Measurements from ENCODE around the gene CD7.

The CD7 gene

DNA sequence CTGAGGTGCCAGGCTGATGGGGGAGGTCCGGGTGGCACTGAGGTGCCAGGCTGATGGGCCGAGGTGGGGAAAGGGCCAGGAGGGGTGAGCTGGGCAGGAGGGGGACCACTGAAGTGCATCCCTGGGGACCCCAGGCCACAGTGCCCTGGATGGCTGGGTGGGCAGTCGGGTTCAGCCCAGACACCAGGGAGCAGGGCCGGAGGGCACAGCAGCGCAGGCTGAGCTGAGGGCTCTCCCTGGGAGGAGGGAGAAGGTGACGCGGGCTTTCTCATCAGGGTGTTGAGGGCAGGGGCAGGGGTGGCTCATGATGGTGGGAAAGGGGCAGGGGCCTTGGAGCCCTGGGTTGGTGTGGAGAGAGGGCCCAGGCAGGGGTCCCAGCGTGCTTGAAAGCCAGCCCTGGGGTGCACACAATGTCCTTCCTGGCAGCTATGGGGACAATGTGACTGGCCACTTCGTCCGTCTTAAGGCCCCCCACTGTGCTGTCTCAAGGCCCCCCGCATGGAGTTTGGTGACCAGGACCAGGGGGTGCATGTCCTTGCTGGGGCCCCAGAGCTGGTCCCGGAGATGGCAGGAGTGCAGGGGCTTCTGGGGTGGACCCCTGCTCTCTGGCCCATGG is 16.0 kb downstream of the CD7 start:
- no peak for DNase-seq (ENCODE audit: extremely low spot score, insufficient read length, low read depth)
- no peak for FAIRE-seq

DNA sequence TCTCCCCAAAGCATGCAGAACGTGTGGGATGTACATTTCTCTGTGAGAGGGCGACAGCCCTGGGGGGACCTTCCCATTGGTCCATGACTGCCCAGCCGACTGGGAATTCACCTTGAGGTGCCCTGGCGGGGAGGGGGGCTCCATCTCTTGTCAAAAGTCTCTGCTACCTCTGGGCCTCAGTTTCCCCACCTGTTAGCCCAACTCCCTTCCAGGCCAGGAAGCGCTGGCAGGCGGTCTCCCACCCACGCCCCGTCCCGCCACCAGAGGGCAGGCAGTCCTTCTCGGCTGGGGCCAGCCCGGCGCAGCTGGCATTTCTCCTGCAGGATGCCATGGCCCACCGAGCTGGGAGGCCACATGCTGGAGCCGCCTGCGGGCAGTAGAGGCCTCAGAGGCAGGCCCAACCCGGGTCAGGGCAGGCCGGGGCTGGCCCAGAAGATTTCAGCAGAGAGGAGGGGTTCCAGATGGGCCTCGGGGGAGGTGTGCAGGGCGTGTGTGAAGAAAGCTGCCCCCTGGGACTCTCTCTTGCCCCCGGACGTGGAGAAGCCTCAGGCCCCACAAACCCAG is 16.6 kb downstream of the CD7 start:
- no peak for FAIRE-seq

DNA sequence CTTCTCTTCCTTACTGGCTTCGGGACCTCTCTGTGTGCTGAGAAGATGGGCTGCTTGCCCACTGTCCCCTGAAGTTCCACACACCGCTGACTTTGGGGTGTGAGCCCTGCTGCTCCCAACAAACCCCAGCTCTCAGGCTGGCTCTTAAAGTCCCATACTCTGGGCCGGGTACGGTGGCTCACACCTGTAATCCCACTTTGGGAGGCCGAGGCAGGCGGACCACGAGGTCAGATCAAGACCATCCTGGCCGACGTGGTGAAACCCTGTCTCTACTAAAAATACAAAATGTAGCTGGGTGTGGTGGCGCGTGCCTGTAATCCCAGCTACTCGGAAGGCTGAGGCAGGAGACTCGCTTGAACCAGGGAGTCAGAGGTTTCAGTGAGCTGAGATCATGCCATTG is 17.2 kb downstream of the CD7 start:
- FAIRE-seq (no peak), DNase-seq (ENCODE audit: extremely low spot score, insufficient read length, low read depth) (no peak)

More for the DNA sequence above, 16.6 kb downstream of the CD7 start:
- no peak for DNase-seq (ENCODE audit: extremely low spot score, insufficient read length, low read depth)

DNA sequence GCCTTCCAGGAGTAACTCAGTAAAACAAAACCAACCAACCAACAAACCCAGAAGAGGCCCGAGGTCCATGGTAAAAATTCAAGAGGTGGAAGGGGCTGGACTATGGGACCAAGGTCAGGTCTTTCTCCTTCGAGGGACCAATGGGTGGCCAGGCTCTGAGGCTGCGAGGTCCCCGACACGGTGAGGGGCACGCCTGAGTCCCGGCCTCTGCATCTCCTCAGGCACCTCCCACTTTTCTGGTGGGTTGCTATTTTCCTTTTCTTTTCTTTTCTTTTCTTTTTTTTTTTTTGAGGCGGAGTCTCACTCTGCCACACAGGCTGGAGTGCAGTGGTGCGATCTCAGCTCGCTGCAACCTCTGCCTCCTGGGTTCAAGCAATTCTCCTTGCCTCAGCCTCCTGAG is 18.0 kb downstream of the CD7 start:
- FAIRE-seq: no peak
- DNase-seq (ENCODE audit: extremely low spot score, insufficient read length, low read depth): no peak

DNA sequence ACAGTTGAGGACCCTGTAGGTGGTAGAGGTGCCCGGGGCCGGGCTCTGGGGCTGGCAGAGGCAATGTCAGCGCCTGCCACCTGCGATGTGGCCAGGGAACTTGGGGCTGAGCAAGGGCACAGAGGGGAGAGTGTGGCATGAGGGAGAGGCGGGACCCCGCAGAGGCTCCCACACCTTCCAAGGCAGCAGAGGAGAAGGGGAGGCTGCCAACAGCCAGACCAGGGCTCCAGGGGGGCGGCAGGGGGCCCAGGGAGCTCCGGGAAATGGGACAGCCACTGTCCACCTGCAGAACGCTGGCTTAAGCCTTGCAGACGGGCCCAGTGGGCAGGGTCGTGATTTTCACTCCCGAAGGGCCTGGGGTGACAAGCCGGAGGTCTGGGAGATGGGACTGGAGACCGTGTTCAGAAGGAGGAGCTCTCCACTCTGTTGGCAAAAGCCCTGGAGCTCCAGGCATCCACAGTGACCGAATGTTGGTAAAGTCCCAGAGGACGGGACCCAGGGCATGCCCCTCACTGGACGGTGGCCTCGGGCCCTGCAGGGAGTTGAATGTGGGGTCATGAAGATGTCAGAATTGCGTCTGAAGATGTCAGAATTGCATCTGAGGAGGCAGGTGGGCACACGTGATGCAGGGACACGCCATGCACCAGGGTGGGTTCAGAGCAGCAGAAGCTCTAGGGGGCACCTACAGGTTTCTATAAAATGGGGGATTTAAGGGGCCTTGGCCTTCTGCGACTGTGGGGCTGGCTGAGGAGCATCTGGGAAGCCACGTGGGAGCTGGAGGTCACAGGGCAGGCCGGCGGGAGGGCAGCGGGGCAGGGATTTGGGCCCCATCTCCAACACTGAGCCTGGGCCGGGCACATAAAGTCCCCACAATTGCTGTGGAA is 18.6 kb downstream of the CD7 start:
- no peak for DNase-seq (ENCODE audit: extremely low spot score, insufficient read length, low read depth)
- no peak for FAIRE-seq

DNA sequence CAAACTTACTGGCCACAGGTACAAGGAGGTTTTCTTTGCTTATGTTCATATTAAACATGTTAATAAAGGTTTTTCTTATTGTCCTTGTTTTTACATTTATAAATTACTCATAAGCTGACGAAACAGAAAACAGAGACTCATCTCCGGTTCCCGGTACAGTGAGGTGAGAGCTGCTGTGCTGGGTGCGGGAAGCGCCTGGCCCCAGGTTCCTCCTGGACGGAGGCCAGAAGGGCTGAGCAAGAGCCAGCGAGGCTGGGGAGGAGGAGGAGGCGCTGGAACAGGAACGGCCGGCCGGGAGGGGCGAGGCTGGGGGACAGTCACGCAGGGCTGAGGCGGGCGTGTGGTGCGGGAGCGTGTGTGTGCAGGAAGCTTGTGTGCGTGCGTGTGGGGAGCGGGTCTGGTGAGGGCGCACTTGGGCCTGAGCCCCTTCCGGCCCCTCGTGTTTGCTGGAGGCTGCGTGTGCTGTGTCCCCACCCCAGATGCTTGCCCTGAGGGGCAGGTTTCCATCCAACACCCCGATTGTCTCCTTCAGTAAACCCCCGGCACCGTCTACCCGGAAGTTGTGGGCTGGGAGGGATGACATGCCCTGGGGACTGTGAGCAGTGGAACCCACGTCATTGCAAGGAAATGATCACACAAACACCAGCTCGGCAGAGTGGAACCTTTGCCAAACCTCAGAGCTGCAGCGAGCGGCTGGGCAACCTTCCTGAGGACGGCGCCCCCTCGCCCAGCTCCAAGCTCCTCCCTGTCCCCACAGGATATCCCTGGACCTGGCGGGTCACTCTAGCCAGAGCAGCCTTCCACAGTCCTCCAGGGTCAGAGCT is 19.5 kb downstream of the CD7 start:
- peak; percentile 93 for FAIRE-seq

DNA sequence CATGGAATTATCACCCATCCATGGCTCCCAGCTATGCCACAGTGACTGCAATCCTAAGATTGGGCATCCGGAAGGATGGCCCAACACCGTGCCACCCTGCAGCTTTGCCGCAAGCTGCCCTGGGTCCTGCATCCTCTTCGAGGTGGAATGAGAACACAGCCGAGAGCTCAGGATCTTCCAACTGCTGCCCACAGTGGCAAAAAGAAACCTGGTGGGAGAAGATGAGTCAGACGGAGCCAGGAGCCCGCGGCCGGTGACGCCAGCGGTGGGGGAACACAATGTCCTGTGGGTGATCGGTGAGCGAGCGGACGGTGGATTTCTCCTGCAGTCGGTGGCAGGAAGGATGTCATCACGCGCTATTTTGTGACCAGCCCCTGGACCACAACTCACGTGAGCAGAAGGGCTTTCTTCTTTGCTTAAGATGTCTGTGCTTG is 20.1 kb downstream of the CD7 start:
- no peak for FAIRE-seq
- DNase-seq (ENCODE audit: extremely low spot score, insufficient read length, low read depth): no peak

More for the DNA sequence above, 19.5 kb downstream of the CD7 start:
- DNase-seq (ENCODE audit: extremely low spot score, insufficient read length, low read depth): peak; percentile 76

- FAIRE-seq: no peak
- DNase-seq (ENCODE audit: extremely low spot score, insufficient read length, low read depth): no peak
Observed at GRCh38 chr17:82296511-82297279, 20.7 kb downstream of the CD7 start.

- no peak for FAIRE-seq
Observed at GRCh38 chr17:82295472-82295814, 22.0 kb downstream of the CD7 start.

DNA sequence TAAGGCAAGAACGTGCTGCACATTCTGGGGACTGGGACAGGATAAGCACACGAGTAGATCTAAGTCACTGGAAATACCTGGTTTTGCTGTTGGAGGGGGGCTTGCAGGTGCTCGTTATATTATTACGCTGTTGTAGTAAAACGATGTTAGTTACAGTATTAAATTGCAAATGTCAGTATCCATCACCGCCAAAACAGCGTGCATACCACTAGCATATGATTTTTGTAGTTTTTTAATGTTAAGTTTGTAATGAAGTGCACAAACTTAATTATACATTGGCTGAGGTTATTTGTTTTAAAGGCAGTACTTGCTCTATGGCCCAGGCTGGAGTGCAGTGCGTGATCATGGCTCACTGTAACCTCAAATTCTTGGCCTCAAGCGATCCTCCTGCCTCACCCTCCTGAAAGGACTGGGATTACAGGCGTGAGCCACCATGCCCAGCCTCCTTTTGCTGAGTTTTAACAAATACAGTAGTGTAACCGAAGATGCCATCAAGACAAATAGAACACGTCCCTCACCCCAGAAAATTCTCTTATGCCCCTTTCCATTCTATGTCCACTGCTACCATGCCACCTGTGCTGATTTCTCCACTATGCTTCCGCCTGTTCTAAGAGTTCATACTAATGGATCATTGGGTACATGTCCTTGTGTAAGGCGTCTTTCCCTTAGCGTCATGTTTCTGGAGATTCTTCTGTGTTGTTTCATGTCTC is 23.2 kb downstream of the CD7 start:
- no peak for DNase-seq (ENCODE audit: extremely low spot score, insufficient read length, low read depth)
- no peak for FAIRE-seq

More at GRCh38 chr17:82295472-82295814, 22.0 kb downstream of the CD7 start:
- no peak for DNase-seq (ENCODE audit: extremely low spot score, insufficient read length, low read depth)

DNA sequence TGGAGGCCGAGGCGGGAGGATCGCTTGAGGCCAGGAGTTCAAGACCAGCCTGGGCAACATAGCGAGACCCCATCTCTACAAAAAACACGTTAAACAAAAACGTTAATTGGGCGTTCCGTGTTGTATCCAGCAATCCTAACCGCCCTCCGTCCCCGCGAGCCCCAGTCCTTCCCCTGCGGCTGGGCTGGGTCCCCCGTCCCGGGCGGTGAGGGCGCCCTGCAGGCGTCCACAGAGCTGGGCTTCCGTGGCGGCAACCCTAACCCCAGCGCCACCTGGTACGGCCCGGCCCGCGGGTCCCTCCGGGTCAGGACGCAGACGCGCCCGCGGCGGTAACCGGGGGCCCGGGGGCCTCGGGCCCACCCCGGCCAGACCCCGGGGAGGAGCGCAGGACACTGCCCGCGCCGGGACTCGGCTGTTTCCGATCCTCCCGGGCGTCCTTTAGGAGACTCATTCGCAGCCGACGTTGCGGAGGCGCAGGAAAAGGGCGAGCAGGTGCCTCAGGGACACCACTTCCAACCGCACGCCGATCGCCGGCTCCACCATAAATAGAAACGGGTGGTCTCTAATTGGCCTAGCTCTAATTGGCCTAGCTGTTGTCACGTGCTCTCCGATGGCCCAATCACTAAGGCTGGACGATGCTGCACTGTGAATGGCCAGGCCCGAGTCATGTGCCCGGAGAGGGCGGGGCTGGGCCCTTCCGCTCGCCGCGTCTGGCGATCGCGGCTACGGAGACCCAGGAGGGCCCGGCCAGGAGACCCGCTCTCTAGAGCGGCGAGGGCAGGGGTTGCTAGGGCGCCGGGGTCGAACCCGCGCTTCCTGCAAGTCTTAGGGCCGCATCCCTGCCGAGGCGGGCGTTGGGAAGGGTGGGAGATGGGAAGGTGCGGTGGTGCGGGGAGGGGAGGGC is 24.9 kb downstream of the CD7 start:
- DNase-seq (ENCODE audit: extremely low spot score, insufficient read length, low read depth) (peak; percentile 99), FAIRE-seq (peak; percentile 97)

DNA sequence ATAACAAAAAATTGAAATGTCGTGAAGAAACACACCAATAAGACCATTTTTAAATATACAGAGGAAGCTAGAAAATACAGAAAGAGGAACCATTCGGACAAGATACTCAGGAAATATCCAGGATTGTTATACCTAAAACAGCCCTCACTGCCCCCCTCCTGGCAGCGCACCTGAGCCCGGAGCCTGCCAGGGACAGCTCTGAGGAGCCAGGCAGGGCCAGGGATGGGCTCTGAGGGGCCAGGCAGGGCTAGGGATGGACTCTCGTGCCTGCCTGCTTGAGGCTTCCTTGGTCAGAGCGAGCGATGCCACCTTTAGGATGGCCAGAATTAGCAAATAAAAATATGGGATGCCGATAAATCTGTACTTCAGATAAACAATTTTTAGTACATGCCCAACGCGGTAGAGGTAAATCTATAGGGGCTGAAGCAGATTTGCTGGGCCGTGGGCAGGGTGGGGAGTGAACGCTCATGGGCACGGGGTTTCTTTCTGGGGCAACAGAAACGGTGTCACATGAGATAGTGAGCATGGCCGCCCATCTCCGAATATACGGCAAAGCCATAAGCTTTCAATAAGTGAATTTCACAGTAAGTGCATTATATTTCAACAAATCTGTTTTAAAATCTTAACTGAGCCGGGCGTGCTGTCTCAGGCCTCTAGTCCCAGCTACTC is 25.7 kb downstream of the CD7 start:
- no peak for FAIRE-seq

GRCh38 chr17:82287868-82288801 is 29.3 kb downstream of the CD7 start:
- FAIRE-seq (no peak), DNase-seq (ENCODE audit: extremely low spot score, insufficient read length, low read depth) (no peak)

More for the DNA sequence above, 25.7 kb downstream of the CD7 start:
- DNase-seq (ENCODE audit: extremely low spot score, insufficient read length, low read depth): no peak

DNA sequence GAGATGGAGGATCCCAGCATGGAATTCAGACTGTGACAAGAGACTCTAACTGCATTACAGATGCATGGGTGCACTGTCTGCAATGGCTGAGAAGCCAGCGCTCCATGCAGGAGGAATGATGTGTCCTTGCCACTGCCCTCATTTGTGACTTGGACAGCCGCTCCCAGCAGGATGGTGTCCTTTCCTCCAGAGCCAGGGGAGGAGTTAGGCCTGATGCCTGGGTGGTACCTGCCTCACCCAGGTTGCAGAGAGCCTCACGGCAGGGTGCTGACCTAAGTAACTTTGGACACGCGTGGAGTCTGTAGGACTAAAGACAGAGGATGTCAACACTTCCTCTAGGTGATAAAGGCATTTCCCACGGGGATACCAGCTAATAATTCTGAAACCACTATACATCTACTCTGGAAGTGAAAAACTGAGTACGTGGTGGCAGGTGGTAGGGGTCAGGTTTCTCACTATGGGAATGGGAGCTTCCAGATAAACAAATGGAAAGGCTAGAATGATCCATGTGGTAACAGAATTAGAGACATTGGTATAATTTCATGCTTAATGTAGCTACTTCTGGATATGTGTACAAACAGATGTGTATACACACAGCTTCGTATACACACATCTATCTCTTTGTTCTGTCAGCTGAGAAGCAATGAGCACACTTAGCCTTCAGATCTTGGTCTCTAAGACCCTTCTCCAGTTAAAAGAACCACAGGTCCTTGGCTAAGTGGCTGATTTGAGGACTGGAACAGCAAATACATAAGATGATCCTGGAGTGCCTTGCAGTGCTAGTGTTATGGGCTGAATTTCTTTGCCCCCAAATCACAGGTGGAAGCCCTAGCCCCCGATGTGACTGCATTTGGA is 30.2 kb downstream of the CD7 start:
- FAIRE-seq (no peak), DNase-seq (ENCODE audit: extremely low spot score, insufficient read length, low read depth) (no peak)

DNA sequence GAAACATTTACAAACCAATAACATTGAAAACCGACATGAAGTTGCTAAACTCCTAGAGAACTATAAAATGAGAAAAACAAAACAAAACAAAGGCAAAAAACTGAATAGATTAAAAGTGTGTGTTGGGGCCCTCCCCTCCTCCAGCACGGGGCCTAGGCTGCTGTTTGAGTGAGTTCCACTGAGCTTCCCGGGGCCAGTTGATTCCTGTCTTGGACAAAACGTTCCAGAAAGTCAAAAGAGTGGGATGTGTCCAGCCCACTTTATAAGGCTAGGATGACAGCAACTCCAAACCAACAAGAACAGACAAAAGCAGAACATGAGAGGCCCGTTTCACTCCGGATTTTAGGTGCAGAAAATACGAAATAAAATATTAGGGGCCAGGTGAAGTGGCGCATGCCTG is 32.3 kb downstream of the CD7 start:
- DNase-seq (ENCODE audit: extremely low spot score, insufficient read length, low read depth) (no peak), FAIRE-seq (no peak)

Data from GM18507 (cell line).